HG02798 (cell line): ENCODE results near the gene SUCLG2.

Experiments
- ATAC-seq: cut with Tn5 transposase; IDR thresholded peaks from one replicate; pipeline ENCODE4 v1.9.1; 2021; ENCODE audit warnings: mild to moderate bottlenecking; ENCODE audit not compliant: unreplicated experiment, poor library complexity

Gene SUCLG2

DNA sequence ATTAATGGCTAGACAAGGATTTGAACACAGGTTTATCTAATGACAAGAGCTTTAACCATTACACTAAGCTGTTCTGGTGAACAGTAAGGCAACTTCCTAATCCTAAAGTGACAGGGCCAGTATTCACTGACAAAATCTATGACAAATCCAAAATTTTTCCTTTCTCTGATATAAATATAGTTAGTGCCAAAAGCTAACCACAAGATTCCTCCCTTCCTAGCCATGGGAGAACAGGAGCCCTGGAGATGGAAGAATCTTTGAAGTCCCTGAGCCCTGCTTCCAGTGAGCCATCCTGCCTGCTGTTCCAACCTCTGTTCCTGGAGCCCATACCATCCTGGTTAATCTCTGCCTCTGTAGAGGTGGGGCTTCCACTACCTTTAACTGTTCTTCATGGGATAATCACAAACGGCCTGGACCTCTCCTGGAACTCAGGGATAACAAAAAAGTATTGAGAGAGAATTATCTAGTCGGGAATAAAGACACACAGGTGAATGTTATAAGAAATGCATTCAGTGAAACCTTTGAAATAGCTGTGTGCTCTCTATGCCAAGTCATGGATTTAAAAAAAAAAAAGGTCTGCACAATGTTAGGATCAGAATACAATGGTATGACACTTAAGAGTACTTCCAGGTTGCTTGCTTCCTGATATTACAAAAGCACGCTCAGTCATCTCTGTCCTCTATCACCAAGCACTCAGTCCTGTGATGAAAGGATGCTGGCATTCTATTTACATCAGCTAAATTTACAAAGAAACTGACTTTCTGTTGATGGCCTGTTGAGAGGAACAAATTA, 235.8 kb downstream of the SUCLG2 start:
- no peak for ATAC-seq

DNA sequence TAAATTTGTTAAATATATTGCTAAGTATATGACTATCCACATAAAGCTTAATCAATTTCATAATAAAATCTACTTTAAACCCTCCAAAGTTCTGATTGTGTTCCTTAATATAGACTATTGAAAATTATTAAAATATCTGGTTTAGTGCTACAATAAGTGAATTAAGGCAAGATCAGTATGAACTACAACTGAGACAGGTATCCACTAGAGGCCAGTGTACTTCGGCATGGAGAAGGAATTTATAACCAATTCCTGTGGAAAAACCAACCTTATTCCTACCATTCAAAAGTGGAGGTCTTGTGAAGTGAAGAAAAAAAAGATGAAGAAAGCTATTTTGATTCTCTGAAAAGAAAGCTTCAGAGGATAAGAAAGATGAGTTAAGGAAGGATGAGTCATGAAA, 237.7 kb downstream of the SUCLG2 start:
- ATAC-seq = no peak

DNA sequence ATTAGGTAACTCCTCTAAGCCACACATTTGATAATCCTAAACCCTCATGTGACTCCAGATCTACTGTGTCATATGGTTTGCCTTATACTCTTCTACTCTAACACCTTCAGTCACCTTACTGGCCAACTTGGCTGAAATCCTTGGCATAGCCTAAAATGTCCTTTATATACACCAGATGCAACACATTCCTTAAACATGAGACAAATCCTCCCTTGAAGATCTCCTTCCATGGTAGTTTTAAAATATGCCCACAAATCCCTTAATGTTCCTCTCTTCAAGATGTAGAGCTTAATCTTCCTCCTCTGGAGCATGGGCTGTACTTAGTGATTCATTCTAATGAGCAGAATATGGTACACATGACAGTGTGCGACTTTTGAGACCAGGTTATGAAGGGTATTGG, 238.9 kb downstream of the SUCLG2 start:
- ATAC-seq = no peak

DNA sequence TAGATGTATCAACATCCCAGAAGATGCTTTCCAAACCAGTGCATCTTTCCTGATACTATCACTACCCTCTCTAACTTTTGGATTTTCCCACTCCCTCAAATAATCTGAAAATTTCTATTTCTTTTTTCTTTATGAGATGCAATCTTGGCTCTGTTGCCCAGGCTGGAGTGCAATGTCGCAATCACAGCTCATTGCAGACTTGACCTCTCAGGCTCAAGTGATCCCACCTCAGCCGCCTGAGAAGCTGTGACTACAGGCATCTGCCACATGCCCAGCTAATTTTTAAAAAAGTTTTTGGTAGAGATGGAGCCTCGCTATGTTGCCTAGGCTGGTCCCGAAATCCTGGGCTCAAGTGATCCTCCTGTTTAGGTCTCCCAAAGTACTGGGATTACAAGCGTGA, 239.7 kb downstream of the SUCLG2 start:
- no peak for ATAC-seq

DNA sequence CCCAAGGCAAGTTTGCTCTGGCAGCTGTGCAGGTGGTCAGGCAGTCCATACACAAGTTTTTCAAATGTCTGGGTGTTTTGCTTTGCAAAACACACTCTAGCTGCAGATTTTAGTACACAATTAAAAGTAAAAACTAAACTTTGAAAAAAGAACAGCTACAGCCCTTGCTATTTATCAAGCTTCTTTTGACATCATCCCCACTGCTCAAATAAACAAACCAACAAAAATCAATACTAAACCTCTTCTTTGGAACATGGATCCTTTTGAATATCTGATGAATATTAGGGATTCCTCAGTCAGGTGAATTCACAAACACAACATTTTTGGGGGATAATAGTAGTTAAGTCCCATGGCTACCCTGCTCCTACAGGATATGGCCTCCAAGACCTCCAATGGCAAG, 249.2 kb downstream of the SUCLG2 start:
- ATAC-seq = no peak

DNA sequence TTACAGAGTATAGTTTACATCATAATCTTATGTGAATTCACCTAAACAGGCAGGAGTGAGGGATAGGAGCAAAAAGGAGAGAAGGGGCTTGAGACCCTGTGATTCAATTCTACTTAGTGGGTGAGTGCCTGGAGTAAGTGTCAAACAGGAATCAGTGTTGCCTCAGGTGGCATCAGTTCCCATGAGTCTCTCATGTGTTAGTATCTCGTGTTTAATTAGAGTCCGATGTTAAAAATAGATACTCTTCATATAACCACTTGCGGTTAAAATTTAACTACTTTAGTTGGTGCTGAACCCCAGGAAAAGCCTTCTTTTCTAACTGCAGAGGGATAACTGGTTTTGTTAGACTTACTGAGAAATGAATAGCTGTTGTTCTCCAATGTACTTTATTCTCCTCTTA, 251.5 kb downstream of the SUCLG2 start:
- no peak for ATAC-seq

DNA sequence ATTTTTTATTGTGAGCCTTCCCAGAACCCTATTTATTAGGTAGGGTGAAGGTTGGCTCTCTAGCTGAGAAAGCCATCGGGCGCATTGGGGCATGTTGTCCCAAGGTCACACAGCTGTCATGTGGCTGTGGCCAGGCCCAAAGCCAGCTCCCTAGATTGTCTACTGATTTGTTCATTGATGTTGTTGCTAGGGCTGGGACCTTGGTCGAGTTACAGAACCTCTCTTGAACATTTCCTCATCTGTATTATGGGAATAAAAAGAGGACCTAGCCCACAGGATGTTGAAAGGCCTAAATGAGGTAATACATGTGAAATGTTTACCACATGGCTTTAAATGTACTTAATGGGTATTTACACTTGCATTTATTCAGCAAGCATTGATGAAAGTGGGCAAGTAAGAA, 252.5 kb downstream of the SUCLG2 start:
- no peak for ATAC-seq

DNA sequence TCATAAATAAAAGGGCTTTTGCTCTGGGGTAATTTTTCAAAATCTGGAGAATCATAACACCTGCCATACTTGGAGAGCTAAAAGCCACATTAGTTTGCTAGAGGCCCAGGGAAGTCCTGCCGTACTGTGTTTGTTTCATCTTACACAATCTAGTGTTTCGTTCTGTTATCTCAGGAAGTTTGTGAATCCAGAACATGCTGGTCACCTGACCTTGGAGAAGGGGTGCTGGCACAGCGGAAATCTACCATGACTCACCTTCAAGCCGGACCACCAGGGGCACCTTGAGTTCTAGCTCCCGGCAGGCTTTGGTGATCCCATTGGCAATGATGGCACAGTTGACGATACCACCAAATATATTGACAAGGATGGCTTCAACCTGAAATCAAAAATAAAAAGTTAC, 253.9 kb downstream of the SUCLG2 start:
- ATAC-seq = no peak

DNA sequence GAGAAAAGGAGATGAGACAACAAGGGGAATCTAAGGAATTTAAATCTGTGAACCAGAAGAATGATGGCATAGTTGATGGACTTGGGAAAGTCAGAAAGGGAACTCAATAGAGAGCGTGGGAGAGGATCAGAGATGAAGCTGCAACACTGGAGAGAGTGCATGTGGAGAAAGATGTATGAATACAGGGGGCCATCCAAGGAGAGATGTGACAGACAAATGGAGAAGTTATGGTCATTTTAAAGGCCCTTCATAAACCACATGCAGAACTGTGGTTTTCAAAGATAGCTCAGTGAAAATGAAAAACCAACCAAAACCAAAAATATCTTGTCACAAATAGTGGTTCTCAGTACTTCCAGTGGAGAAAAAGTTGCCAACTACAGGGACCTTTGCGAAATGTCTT, 265.2 kb downstream of the SUCLG2 start:
- ATAC-seq = peak; percentile 92

DNA sequence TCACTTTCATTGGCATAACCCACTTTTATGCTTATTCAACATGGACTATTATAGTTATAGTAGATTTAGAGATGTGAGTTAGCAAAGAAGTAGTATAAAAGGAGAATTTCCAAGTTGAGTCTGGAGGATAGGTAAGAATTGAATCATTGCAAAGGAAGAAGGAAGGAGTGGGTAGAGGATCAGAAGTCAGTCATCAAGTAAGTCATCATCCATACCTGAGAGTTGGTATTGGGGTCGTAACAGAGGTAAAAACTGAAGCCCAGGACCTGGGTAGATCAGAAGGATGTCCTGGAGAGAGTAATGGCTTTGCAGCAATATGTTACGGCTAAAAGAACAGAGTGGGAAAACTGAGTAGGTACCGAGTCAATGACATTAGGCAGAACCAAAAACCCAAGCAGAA, 265.7 kb downstream of the SUCLG2 start:
- ATAC-seq = no peak

DNA sequence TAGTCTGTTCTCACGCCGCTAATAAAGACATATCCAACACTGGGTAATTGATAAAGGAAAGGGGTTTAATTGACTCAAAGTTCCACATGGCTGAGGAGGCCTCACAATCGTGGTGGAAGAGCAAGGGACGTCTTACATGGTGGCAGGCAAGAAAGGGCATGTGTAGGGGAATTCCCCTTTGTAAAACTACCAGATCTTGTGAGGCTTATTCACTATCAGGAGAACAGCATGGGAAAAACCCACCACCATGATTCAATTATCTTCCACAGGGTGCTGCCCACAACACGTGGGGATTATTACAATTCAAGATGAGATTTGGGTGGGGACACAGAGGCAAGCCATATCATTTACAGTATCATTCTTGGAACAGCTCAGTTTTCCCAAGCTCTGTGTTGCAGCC, 268.0 kb downstream of the SUCLG2 start:
- no peak for ATAC-seq

DNA sequence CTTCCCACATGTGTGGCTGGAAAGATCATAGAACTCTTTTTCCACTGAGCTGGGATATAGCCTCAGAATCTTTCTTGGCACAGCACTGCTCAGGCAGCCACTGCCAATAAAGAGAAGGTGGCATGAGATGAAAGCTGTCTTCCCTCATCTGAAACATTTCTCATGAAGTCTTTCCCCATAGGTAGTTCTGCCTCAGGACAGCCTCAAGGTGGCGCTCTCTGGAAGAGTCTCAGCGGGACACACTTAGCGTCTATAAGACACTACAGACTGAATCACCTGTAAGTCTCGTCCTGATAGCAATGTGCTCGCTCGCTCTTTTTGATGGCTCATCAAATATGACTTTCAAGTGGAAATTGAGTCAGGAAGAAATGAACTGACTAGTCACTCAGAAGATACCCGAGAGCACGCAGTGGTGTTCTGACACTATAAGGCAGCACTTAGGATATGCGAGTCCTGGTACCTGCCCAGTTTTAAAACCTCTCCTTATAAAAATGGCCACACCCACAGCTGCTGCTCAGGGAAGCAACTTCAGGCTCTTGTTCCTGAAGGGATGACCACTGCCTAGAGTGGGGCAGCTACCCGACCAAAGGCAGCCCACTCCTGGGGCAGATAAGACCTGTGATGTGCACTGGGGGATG, 269.5 kb downstream of the SUCLG2 start:
- no peak for ATAC-seq

DNA sequence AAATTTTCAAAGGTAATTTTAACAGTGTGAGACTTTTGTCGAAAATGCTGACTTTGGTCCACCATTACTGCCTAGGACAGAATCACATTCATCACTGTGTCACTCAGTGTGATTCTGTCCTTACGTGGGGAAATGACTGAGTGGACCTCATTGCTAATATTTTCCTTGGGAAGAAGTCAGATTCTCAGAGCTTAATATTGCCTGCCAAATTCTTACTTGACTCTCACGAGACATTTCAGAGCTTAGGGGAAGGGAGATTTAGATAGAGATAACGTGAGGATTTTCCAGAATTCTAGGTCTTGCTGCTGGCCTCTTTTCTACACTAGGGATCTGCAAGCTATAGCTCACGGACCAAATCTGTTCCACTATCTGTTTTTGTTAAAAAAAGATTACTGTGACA, 270.4 kb downstream of the SUCLG2 start:
- ATAC-seq = no peak

DNA sequence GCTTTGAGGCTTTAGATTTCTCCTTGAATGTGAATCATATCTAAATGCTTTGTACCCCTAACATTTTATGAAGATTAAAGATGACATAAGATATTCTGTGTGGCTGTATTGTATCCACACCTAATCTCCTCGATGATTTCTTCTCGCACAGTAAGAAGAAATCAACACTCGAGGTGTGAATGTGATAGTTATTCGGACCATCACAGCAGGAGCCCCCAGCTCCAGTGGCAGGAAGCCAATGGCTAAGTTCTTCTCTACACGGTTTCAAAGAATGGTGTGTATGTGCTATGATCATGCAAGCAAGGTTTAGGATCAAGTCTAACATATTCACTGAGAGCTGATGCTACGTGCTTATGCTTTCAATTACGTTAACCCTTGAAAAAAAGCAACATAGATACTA, 271.0 kb downstream of the SUCLG2 start:
- ATAC-seq = no peak

DNA sequence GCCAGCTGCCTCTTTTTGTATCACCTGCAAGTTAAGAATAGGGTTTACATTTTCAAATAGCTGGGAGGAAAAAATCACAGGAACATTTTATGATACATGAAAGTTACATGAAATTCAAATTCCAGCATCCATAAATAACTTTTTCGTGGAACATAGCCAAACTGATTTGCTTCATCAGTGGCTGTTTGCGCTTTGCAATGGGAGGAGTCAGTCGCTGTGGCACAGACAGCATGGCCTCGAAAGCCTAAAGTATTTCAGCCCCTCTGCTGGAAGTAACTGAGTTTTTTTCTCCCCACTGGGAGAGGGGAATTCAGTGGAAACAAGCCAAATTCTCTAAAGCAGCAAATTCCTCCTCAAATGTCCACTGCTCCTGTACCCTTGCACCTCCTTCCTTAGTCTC, 271.9 kb downstream of the SUCLG2 start:
- ATAC-seq = no peak

DNA sequence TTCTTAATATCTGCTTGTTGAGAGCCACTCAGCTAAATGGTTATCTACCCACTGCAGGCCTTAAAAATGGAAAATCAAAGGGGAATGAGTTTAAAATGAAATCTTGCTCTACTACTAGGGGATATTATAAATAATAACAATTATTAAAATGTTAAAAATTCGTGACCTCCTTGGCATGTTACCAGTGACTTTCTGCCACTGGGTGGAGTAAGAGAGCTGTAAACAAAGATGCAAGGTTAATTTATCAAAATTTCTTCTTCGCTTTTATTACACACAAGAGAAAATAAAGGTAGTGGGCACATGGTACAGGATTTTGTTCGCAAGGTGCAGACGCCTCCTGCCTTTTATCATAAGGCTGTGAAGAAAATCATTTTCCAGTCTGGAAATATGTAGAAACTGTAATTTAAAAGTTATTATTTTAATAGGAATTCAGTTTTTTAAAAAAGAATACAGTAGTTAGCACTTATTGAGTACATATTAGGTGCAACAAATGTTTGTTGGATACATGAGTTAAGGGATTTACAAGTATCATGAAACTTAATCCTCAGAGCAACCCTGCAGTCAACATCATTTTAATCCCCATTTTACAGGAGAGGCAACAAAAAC, 272.6 kb downstream of the SUCLG2 start:
- ATAC-seq = no peak

DNA sequence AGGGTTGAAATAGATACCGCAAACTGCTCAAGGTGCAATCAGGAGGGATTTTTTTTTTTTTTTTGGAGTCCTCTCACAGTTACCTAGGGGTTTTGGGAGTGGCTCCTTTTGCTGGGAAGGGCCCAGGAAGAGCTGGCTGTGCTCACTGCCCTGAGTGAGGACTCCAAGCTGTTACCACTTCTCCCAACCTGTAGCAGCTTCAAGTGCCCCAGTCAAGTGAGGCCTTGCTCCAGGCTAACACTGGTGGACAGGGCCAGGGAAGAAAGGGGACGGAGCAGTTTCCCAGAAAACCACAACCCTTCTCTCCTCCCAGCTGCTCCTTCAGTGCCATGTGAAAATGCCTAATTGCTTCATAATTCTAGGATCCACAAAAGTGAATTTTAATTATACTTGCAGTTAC, 274.3 kb downstream of the SUCLG2 start:
- ATAC-seq = no peak

DNA sequence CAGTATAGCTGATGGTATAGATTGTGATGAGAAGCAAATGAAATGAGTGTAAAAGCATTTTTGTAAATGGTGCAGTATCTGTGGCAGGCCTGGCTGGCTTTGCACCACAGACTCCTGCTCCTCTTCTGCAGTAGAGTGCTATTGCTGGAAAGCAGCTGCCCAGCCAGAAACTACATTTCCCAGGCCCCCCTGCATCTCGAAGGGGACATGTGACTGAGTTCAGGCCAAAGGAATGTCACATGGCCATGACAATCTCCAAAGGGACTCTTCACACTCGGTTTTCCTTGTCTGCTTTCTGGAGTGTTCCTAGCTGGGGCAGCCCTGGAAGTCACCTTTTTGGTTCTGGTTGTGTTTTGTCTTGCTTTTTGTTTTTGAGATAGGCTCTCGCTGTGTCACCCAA, 277.1 kb downstream of the SUCLG2 start:
- ATAC-seq = no peak

DNA sequence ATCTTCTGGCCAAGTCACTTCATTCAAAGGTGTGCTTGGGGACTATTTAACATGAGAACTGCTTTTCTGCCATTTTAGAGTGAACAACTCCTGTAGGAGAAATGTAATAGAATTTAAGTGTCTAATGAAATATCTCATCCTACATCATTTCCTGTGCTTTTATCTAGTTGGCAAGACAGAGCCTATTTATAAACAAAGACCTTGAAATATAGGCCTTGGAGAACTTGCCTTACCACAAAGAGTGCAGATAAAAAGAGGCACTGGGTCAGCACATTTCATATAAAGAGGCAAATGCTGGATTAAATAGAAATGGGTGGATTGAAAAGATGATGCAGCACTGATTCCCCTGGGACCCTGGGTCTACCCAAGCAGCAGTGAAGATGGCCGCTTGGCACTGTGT, 278.0 kb downstream of the SUCLG2 start:
- no peak for ATAC-seq

DNA sequence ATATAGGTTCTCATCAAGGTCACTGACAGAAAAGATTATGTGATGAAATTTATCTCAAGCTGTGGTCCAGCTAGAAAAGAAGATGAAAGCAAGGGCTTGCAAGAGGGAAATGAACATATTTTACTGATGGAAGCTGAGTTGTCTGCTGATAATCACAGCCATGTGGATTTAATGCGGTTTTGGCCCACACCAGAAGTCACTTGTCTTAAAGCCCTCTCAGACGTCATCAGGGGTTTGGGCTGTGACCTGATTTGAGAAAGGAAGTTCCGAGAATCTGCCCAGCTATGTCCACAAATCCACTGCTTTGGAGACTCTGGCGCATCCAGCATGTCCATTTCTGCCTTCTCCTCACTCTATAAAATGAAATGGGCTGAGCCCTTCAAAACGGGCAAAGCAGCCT, 278.4 kb downstream of the SUCLG2 start:
- no peak for ATAC-seq

DNA sequence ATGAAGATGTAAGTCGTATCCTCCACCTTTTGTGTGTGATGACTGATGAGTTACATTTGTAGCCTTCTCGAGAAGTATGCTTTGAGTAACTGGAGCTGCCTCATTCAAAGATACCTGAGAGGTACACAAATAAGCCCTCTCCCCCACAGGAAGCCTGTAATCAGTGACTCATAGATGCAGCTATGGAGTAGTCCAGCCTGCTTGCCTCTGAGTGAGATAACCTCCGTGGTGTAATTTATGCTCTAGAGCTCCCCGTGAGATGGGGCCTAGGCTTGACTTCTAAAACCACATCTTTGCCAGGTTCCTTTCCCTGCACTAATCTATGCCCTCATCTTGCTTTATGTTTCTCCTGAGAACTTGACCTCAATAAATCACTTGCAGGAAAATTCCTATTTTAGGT, 291.7 kb downstream of the SUCLG2 start:
- no peak for ATAC-seq

DNA sequence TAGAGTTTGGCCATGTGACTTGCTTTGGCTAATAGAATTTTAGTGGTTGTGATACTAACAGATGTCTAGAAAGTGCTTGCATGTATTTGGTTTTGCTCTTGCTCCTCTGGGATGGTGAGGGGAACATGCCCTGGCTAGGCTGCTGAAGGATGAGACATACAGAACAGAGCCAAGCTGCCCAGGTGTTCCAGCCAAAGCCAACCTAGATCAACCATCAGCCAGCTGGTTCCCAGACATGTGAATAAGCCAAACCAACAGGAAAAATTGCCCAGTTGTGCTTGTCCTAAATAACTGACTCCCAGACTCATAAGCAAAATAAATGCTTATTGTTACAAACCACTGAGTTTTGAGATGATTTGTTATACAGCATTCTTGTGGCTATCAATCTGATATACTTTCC, 292.6 kb downstream of the SUCLG2 start:
- ATAC-seq = no peak
